ENCODE measurements around the gene HGFAC.
"Not testable (repeated sequence)": the region's sequence is repeated elsewhere in the genome, so short reads cannot be mapped to it uniquely, and the experiment has no call there.

HGFAC gene

GRCh38 chr4:3442460-3442958 lies 741 bp downstream of the HGFAC start:
- FAIRE-seq (no peak), DNase-seq (ENCODE audit: low spot score) (no peak)

- no peak for FAIRE-seq
- peak; percentile 63 for DNase-seq (ENCODE audit: low spot score)
Measured at GRCh38 chr4:3442959-3443749, 1.4 kb downstream of the HGFAC start.

DNA sequence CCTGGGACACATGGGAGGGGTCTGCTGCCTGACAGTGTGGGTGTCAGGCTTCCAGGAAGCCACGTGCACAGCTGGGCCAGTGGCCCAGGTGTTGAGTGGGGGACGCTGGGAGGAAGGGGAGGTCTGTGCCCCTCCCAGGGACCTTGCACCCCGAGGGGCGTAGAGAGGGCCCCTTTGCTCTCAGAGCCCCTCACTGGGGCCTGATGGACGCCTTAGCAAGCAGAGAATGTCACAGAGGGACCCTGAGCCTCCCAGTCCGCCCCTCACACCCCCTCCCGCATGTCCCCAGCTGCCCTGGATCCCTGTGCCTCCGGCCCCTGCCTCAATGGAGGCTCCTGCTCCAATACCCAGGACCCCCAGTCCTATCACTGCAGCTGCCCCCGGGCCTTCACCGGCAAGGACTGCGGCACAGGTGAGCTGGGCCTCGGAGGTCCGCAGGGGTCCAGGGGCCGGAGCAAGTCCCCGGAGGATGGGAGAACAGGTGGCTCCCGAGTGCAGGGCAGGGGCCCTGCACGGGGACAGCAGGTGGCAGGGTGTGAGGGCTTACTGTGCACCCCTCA lies 2.1 kb downstream of the HGFAC start:
- DNase-seq (ENCODE audit: low spot score) (no peak), FAIRE-seq (no peak)

DNA sequence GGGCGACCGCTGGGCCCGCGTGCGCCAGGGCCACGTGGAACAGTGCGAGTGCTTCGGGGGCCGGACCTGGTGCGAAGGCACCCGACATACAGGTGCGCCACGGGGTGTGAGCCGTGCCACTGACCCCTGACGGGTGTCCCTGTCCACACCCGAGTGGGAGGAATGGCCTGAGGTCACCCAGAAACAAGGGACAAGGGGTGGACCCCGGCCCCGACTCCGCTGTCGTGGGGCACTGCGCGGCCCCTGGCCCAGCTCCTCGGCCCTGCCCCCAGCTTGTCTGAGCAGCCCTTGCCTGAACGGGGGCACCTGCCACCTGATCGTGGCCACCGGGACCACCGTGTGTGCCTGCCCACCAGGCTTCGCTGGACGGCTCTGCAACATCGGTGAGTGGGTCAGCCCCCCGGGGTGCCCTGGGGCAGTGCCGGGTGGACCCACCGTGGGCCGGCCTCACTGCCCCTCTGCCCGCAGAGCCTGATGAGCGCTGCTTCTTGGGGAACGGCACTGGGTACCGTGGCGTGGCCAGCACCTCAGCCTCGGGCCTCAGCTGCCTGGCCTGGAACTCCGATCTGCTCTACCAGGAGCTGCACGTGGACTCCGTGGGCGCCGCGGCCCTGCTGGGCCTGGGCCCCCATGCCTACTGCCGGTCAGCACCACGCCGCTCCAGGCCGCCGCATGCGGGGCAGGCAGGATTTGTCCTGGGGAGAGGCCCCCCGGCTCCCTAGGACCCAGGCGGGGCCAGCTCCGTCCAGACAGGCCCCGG lies 2.8 kb downstream of the HGFAC start:
- FAIRE-seq (no peak), DNase-seq (ENCODE audit: low spot score) (no peak)

GRCh38 chr4:3445111-3445820 lies 3.5 kb downstream of the HGFAC start:
- no peak for FAIRE-seq
- DNase-seq (ENCODE audit: low spot score) = no peak

DNA sequence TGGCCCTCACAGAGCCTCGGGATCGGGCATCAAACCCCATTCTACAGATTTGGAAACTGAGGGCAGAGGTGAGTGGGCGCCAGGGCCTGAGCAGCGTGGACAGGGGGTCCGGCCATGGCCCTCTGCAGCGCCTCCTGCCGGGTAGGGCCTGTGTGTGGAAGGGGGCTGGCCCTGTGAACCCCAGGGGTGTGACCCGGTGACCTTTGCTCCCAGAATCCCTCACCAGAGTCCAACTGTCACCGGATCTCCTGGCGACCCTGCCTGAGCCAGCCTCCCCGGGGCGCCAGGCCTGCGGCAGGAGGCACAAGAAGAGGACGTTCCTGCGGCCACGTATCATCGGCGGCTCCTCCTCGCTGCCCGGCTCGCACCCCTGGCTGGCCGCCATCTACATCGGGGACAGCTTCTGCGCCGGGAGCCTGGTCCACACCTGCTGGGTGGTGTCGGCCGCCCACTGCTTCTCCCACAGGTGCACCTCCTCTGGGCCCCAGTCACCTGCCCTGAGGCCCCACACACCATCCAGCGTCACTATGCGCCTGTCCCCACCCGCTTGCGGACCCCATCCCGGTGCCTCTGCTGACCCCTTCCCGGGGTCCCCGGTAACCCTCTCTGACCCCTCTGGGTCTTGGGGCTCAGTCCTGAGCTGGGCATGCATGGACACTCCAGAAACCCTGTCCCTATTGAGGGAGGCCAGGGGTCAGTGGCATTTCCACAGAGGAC lies 4.2 kb downstream of the HGFAC start:
- FAIRE-seq (no peak), DNase-seq (ENCODE audit: low spot score) (no peak)

DNA sequence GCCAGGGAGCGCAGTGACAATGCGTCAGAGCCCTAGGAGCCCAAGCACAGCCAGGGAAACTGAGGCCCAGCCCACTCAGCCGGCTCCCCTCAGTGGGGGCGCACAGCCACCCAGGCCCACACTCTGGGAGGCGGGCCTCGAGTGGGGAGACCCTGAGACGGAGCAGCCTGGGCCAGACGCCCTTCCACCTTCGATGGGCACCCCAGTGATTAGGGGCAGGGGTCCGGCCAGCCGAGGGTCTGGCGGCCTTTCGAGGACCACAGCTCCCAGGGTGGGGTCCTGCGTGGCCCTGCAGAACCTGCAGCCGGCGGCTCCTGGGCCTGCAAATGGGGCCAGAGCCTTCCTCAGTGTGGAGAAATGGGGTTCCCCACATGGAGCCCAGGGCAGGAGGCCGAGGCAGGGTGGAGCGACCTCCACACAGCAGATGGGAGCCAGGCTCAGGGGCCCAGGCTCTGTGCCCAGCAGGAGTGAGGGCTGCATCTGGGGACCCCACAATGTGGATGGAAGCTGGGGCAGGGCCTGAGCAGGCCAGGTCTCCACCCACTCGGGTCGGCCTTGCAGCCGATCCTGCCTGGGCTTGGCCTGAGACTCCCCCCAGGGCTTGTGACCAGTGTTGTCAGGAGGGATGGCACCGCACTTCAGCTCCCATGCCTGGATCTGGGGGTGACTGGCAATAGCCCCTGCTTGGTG lies 5.0 kb downstream of the HGFAC start:
- FAIRE-seq = no peak
- DNase-seq (ENCODE audit: low spot score) = no peak

DNA sequence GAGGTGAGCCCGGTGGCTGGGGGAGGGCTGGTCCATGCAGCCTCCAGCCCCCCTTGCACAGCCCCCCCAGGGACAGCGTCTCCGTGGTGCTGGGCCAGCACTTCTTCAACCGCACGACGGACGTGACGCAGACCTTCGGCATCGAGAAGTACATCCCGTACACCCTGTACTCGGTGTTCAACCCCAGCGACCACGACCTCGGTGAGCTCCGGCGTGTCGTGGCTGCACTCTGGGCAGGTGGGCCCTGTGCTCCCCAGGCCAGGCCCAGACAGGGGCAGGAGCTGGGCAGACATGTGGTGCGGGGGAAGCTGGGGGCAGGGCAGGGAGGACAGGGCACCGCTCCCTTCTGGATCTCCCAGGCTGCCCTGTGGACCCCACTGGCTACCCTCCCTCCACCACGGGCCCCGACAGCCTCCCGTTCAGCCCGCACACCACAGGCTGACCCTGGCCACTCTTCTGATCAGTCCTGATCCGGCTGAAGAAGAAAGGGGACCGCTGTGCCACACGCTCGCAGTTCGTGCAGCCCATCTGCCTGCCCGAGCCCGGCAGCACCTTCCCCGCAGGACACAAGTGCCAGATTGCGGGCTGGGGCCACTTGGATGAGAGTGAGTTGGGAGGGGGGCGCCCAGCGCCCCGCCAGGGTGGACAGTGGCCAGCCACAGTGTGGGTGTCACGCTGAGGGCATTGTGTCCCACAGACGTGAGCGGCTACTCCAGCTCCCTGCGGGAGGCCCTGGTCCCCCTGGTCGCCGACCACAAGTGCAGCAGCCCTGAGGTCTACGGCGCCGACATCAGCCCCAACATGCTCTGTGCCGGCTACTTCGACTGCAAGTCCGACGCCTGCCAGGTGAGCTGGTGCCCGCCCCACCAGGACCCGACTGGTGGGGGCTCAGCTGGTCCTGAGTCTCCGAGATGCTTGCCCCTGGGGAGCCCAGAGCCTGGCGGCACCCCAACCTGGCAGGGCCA lies 5.9 kb downstream of the HGFAC start:
- FAIRE-seq (no peak), DNase-seq (ENCODE audit: low spot score) (no peak)

GRCh38 chr4:3449047-3449573 lies 7.3 kb downstream of the HGFAC start:
- FAIRE-seq = no peak

GRCh38 chr4:3449574-3450534 lies 8.1 kb downstream of the HGFAC start:
- DNase-seq (ENCODE audit: low spot score) (no peak), FAIRE-seq (no peak)

More at GRCh38 chr4:3449047-3449573, 7.3 kb downstream of the HGFAC start:
- no peak for DNase-seq (ENCODE audit: low spot score)

- FAIRE-seq (no peak), DNase-seq (ENCODE audit: low spot score) (no peak)
Measured at GRCh38 chr4:3450643-3451042, 8.9 kb downstream of the HGFAC start.

- DNase-seq (ENCODE audit: low spot score) (no peak), FAIRE-seq (no peak)
Measured at GRCh38 chr4:3451956-3452355, 10.2 kb downstream of the HGFAC start.

DNA sequence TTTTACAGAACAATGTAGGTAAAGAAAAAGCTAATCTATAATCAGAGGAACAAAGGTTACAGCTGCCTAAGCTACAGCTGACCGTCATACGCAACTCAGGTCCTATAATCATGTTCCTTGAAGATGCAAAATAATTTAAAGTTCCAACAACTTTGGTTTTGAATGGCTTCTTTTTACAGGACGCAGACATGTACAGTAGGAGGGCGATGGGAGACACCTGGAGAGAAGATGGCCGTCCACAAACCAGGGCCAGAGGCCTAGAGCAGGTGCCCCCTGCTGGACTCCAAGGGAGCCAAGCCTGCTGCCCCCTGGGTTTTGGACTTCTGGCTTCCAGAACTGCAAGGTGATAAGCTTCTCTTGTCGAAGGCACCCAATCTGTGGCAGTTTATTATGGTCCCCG lies 10.6 kb downstream of the HGFAC start:
- FAIRE-seq (no peak), DNase-seq (ENCODE audit: low spot score) (no peak)

DNA sequence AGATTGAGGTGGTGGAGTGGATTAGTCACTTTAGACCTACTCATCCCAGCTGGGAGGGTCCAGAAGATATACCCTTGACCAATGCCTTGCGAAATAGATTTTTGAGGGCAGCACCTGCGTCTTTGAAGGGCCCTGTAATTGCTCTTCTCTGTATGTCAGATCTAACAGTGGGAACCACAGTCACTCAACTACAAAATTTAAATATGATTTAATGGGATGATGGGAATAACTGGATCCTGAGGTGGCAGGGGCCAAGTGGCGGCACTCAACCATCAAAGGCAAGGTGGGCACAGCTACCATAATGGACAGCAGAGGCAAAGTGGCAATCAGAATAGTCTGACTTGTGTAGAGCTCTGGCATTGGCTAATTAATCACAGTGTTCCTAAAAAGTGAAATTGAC lies 13.8 kb downstream of the HGFAC start:
- not testable (repeated sequence) for DNase-seq (ENCODE audit: low spot score); FAIRE-seq

- DNase-seq (ENCODE audit: low spot score) = no peak
- FAIRE-seq = no peak
Measured at GRCh38 chr4:3458371-3458770, 16.6 kb downstream of the HGFAC start.

- not testable (repeated sequence) for FAIRE-seq
Measured at GRCh38 chr4:3459156-3459555, 17.4 kb downstream of the HGFAC start.

GRCh38 chr4:3460926-3461325 lies 19.2 kb downstream of the HGFAC start:
- no peak for DNase-seq (ENCODE audit: low spot score)
- no peak for FAIRE-seq

More at GRCh38 chr4:3459156-3459555, 17.4 kb downstream of the HGFAC start:
- not testable (repeated sequence) for DNase-seq (ENCODE audit: low spot score)
